Measurements from ENCODE around the gene PET117. TPM values are rescaled to one million over a fixed set of nuclear protein-coding genes. Genes with fewer than 3 reads are reported as not detected.
"Not testable (repeated sequence)": the region's sequence is repeated elsewhere in the genome, so short reads cannot be mapped to it uniquely, and the experiment has no call there.

Gene PET117
- total RNA-seq, 1 donor from 2014 or later: 11.7 TPM

GRCh38 chr20:18166241-18166881 lies 28.7 kb downstream of the PET117 start:
- ATAC-seq (no peak), DNase-seq (no peak)
- no peaks in the 10 kb centered on the region for H3K27me3 ChIP-seq
- H3K36me3 ChIP-seq: peaks cover 33% of the 10 kb centered on the region
- H3K4me3 ChIP-seq: no peak overlapping the region
- no peaks in the 10 kb centered on the region for H3K9me3 ChIP-seq
- H3K4me1 ChIP-seq: peaks cover 6% of the 10 kb centered on the region
- H3K27ac ChIP-seq: no peak overlapping the region
- intact Hi-C loops (cut with DNase I): no loop called here
- no peak for TF ChIP-seq CTCF (IDR thresholded peaks at IDR 0.05)

- intact Hi-C loops (cut with DNase I): no loop called here
- TF ChIP-seq CTCF (IDR thresholded peaks at IDR 0.05): no peak
- H3K9me3 ChIP-seq: no peaks in the 10 kb centered on the region
- H3K4me3 ChIP-seq: no peak overlapping the region
- peaks cover 28% of the 10 kb centered on the region for H3K36me3 ChIP-seq
- H3K27me3 ChIP-seq: no peaks in the 10 kb centered on the region
- DNase-seq: no peak
- no peak for ATAC-seq
- H3K4me1 ChIP-seq: peaks cover 6% of the 10 kb centered on the region
- H3K27ac ChIP-seq: no peak overlapping the region
These were observed 29.3 kb downstream of the PET117 start for GRCh38 chr20:18166950-18167349.

- Histone ChIP-seq H3K27me3 (no peaks in the 10 kb centered on the region), H3K9me3 (no peaks in the 10 kb centered on the region), H3K36me3 (peaks cover 6% of the 10 kb centered on the region), H3K27ac (no peak overlapping the region), H3K4me1 (no peaks in the 10 kb centered on the region), H3K4me3 (no peak overlapping the region)
- DNase-seq: no peak
- no peak for TF ChIP-seq CTCF (IDR thresholded peaks at IDR 0.05)
- intact Hi-C loops (cut with DNase I): no loop called here
- ATAC-seq: no peak
These were observed 34.7 kb downstream of the PET117 start for GRCh38 chr20:18172379-18172778.

GRCh38 chr20:18174906-18175683 lies 37.4 kb downstream of the PET117 start:
- intact Hi-C loops (cut with DNase I): no loop called here
- no peak overlapping the region for H3K4me3 ChIP-seq
- no peak overlapping the region for H3K27ac ChIP-seq
- H3K36me3 ChIP-seq: peaks cover 6% of the 10 kb centered on the region
- TF ChIP-seq CTCF (IDR thresholded peaks at IDR 0.05): no peak
- no peaks in the 10 kb centered on the region for H3K27me3 ChIP-seq
- H3K9me3 ChIP-seq: no peaks in the 10 kb centered on the region
- DNase-seq (no peak), ATAC-seq (no peak)
- H3K4me1 ChIP-seq: no peaks in the 10 kb centered on the region

- no peak for TF ChIP-seq CTCF (IDR thresholded peaks at IDR 0.05)
- Histone ChIP-seq H3K4me3 (no peak overlapping the region), H3K27ac (no peak overlapping the region), H3K9me3 (no peaks in the 10 kb centered on the region), H3K4me1 (no peaks in the 10 kb centered on the region), H3K27me3 (no peaks in the 10 kb centered on the region), H3K36me3 (peaks cover 3% of the 10 kb centered on the region)
- intact Hi-C loops (cut with DNase I): no loop called here
- ATAC-seq: peak; percentile 24
- no peak for DNase-seq
These were observed 38.7 kb downstream of the PET117 start for GRCh38 chr20:18176318-18176785.

GRCh38 chr20:18180366-18180765 lies 42.7 kb downstream of the PET117 start:
- intact Hi-C loops (cut with DNase I); H3K9me3 ChIP-seq; H3K27me3 ChIP-seq; H3K4me3 ChIP-seq; H3K4me1 ChIP-seq; ATAC-seq; H3K27ac ChIP-seq; DNase-seq: not testable (repeated sequence)
- H3K36me3 ChIP-seq: peaks cover 41% of the 10 kb centered on the region

Data from upper lobe of right lung (tissue), 1 donor.